Panc1 (cell line): ENCODE data around the gene RHEX. TPM values are rescaled to one million over a fixed set of nuclear protein-coding genes. Genes with fewer than 3 reads are reported as not detected.

Experiments used
- ATAC-seq: fragments of 200-7000 bp; cut with Tn5 transposase; 2 replicates; pipeline ENCODE4 v1.9.1; 2020; ENCODE audit warnings: mild to moderate bottlenecking, moderate library complexity
- BruUV-seq: library from RNA; stranded (reverse); fragments of 400-500 nt; replicated peaks from 2 replicates; lab custom pipeline; 2021; lab: Mats Ljungman, UMichigan
- CTCF ChIA-PET: fragments of 300-600 bp; sonication (Branson Sonifier 250); formaldehyde crosslinking; loops from one replicate; lab custom pipeline; 2022; ENCODE audit warnings: antibody characterized with exemption; lab: Charles Lee
- POLR2A ChIA-PET: fragments of 300-600 bp; sonication (Branson Sonifier 250); formaldehyde crosslinking; loops from one replicate; lab custom pipeline; 2022; ENCODE audit warnings: antibody characterized with exemption; lab: Charles Lee
- DNase-seq: peaks from one replicate; pipeline ENCODE4 v3.0.0-alpha.2; 2010; ENCODE audit warnings: low read depth, low spot score
- H3K27ac ChIP-seq: 2 replicates; pipeline ENCODE4 v1.5.1; 2011; ENCODE audit warnings: mild to moderate bottlenecking, low read length, inconsistent platforms
- H3K27me3 ChIP-seq: fragments of 200-500 bp; sonication (Bioruptor generic); 2 replicates; pipeline ENCODE4 v1.6.0; 2014; ENCODE audit warnings: low read length, inconsistent platforms; ENCODE audit not compliant: control insufficient read depth, insufficient read depth
- H3K36me3 ChIP-seq: fragments of 200-500 bp; sonication (Bioruptor generic); 2 replicates; pipeline ENCODE4 v1.5.1; 2014; ENCODE audit warnings: inconsistent platforms, mild to moderate bottlenecking, low read length, moderate library complexity; ENCODE audit not compliant: control insufficient read depth, insufficient read depth
- H3K4me1 ChIP-seq: 2 replicates; pipeline ENCODE4 v1.5.1; 2011; ENCODE audit warnings: inconsistent platforms, mild to moderate bottlenecking, low read length, moderate library complexity; ENCODE audit not compliant: control insufficient read depth, insufficient read depth
- H3K4me3 ChIP-seq, 2 experiments: 2 replicates each; pipeline ENCODE4 v1.5.1; 2011 to 2012; ENCODE audit warnings: low read depth in 2 of 2, low read length in 2 of 2, mild to moderate bottlenecking in 2 of 2, inconsistent platforms in 1 of 2, moderate library complexity in 1 of 2
- H3K9me3 ChIP-seq: fragments of 200-500 bp; sonication (Bioruptor generic); 2 replicates; pipeline ENCODE4 v1.5.1; 2014; ENCODE audit warnings: low read depth, mild to moderate bottlenecking, inconsistent platforms, low read length, moderate library complexity; ENCODE audit not compliant: control insufficient read depth, insufficient read depth
- CTCF ChIP-seq: fragments of 450-650 bp; IDR thresholded peaks from 2 replicates; pipeline ENCODE4 v1.5.1; 2017; ENCODE audit warnings: mild to moderate bottlenecking
- POLR2AphosphoS5 ChIP-seq: IDR thresholded peaks from 2 replicates; pipeline ENCODE4 v1.6.1; 2012; ENCODE audit warnings: mild to moderate bottlenecking, low read depth, low read length, moderate library complexity
- SIN3A ChIP-seq: IDR thresholded peaks from 2 replicates; pipeline ENCODE4 v1.6.1; 2012; ENCODE audit warnings: low read depth, mild to moderate bottlenecking, low read length, moderate library complexity, borderline replicate concordance; ENCODE audit not compliant: insufficient read depth
- TCF7L2 ChIP-seq: IDR thresholded peaks from 2 replicates; pipeline ENCODE4 v1.6.1; 2011; ENCODE audit warnings: mild to moderate bottlenecking, low read depth, low read length, inconsistent platforms
- in situ Hi-C: cut with HindIII; loops from 2 replicates; pipeline ENCODE4 v1.10.0; 2016; ENCODE audit warnings: low sequenced_read_pairs, low pct_unique_long_range_greater_than_20kb
- intact Hi-C: fragments of 100-400 bp; cut with micrococcal nuclease; formaldehyde crosslinking; loops from one replicate; pipeline ENCODE4 v1.10.0; 2022; ENCODE audit not compliant: unreplicated experiment
- total RNA-seq: library from RNA; stranded (reverse); gene quantifications from one replicate; pipeline ENCODE4 v1.2.1, GENCODE V29; 2021; ENCODE audit not compliant: unreplicated experiment
- TF ChIP-seq, protein P1 (sequence below), 2 experiments: IDR thresholded peaks; 2 replicates each; pipeline ENCODE4 v1.6.1; 2011 to 2012; ENCODE audit warnings: low read depth in 2 of 2, control low read depth in 1 of 2, low read length in 1 of 2, mild to moderate bottlenecking in 1 of 2, moderate library complexity in 1 of 2; ENCODE audit not compliant: insufficient read depth in 1 of 2

Gene RHEX
- total RNA-seq, 1 experiment from 2014 or later: not detected

DNA sequence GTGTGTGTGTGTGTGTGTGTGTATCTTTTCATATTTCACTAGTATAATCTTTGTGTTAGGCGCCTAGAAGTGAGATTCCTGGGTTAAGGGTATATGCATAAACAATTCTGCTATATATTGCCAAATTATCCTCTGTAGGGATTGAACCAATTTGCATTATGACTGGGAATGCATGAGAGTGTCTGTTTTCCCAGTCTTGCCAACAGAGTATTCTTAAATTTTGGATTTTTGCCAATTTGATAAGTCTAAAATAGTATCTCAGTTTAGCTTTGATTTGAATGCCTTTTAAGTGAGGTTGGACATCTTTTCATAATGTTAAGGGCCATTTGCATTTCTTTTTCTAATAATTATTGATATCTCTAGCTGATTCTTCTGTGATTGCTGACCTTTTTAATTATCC, 72.4 kb downstream of the RHEX start:
- TF ChIP-seq CTCF (no peak), POLR2AphosphoS5 (no peak), SIN3A (no peak), TCF7L2 (no peak)
- TF ChIP-seq, protein P1, sequence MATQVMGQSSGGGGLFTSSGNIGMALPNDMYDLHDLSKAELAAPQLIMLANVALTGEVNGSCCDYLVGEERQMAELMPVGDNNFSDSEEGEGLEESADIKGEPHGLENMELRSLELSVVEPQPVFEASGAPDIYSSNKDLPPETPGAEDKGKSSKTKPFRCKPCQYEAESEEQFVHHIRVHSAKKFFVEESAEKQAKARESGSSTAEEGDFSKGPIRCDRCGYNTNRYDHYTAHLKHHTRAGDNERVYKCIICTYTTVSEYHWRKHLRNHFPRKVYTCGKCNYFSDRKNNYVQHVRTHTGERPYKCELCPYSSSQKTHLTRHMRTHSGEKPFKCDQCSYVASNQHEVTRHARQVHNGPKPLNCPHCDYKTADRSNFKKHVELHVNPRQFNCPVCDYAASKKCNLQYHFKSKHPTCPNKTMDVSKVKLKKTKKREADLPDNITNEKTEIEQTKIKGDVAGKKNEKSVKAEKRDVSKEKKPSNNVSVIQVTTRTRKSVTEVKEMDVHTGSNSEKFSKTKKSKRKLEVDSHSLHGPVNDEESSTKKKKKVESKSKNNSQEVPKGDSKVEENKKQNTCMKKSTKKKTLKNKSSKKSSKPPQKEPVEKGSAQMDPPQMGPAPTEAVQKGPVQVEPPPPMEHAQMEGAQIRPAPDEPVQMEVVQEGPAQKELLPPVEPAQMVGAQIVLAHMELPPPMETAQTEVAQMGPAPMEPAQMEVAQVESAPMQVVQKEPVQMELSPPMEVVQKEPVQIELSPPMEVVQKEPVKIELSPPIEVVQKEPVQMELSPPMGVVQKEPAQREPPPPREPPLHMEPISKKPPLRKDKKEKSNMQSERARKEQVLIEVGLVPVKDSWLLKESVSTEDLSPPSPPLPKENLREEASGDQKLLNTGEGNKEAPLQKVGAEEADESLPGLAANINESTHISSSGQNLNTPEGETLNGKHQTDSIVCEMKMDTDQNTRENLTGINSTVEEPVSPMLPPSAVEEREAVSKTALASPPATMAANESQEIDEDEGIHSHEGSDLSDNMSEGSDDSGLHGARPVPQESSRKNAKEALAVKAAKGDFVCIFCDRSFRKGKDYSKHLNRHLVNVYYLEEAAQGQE (IDR thresholded peaks at IDR 0.05; ENCODE audit: insufficient read depth in 1 of 2, low read depth in 2 of 2, low read length in 1 of 2): no peak
- DNase-seq: no peak
- CTCF ChIA-PET: no interaction called here
- Histone ChIP-seq H3K27me3 (peaks cover 25% of the 10 kb centered on the region), H3K4me1 (no peaks in the 10 kb centered on the region), H3K27ac (no peak overlapping the region), H3K4me3 (no peak overlapping the region), H3K36me3 (no peaks in the 10 kb centered on the region), H3K9me3 (peaks cover 10% of the 10 kb centered on the region)
- POLR2A ChIA-PET: no interaction called here
- ATAC-seq: no peak
- BruUV-seq: no TSS peak
- intact Hi-C loops (no loop called here), in situ Hi-C loops (no loop called here)

- POLR2A ChIA-PET: no interaction called here
- CTCF ChIA-PET: no interaction called here
- in situ Hi-C loops: no loop called here
- no TSS peak for BruUV-seq
- Histone ChIP-seq H3K36me3 (no peaks in the 10 kb centered on the region), H3K27ac (no peak overlapping the region), H3K4me3 (no peak overlapping the region), H3K27me3 (peaks cover 24% of the 10 kb centered on the region), H3K4me1 (no peaks in the 10 kb centered on the region), H3K9me3 (no peaks in the 10 kb centered on the region)
- intact Hi-C loops: no loop called here
- DNase-seq (no peak), ATAC-seq (no peak)
- no peak for TF ChIP-seq CTCF
- no peak for TF ChIP-seq SIN3A
- TF ChIP-seq, protein P1 (IDR thresholded peaks at IDR 0.05; ENCODE audit: insufficient read depth in 1 of 2, low read depth in 2 of 2, low read length in 1 of 2): no peak
- TF ChIP-seq TCF7L2: no peak
- no peak for TF ChIP-seq POLR2AphosphoS5
Measured at GRCh38 chr1:206127336-206127735, 74.4 kb downstream of the RHEX start.
